GM18505 (cell line): Measurements from ENCODE around the gene RGS9BP.
"Not testable (repeated sequence)": the region's sequence is repeated elsewhere in the genome, so short reads cannot be mapped to it uniquely, and the experiment has no call there.

Experiments used
- ATAC-seq: cut with Tn5 transposase; IDR thresholded peaks from one replicate; pipeline ENCODE4 v1.9.1; 2021; ENCODE audit not compliant: unreplicated experiment
- POLR2A ChIP-seq: IDR thresholded peaks from 4 replicates; pipeline ENCODE4 v1.6.1; 2011; ENCODE audit warnings: borderline replicate concordance; ENCODE audit not compliant: insufficient read depth, insufficient read length; ENCODE audit errors: extremely low read depth

The RGS9BP gene

DNA sequence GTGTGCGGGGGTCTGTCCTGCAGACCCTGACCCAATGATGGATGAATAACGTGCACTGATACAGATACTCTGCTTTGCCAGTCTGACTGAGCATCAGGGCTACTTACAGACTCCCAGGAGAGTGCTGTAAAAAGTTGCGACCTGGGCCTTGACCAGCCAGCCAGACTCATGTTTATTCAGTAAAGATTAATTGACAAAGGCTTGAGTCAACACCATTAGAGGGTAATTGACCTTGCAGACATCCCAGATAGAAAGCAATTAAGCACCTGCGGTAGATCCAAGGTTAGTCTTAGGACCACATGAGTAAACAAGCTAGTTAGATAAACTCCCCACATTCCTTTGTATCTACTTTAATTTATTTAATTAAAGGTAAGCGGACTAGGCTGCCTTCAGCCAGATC is 26.4 kb downstream of the RGS9BP start:
- no peak for ATAC-seq

DNA sequence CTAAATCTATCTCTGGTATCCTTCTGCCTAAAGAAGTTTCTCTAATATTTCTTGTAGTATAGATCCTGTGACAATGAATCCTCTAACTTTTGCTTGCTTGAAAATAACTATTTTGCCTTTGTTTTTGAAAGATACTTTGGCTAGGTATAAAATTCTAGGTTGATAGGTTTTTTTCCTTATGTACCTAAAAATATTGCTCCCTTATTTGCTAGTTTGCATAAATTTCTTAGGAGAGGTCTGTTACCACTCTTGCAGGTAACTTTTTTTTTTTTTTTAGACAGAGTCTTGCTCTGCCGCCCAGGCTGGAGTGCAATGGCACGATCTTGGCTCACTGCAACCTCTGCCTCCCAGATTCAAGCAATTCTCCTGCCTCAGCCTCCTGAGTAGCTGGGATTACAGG is 28.4 kb downstream of the RGS9BP start:
- not testable (repeated sequence) for ATAC-seq

More for the DNA sequence above, 26.4 kb downstream of the RGS9BP start:
- no peak for TF ChIP-seq POLR2A

DNA sequence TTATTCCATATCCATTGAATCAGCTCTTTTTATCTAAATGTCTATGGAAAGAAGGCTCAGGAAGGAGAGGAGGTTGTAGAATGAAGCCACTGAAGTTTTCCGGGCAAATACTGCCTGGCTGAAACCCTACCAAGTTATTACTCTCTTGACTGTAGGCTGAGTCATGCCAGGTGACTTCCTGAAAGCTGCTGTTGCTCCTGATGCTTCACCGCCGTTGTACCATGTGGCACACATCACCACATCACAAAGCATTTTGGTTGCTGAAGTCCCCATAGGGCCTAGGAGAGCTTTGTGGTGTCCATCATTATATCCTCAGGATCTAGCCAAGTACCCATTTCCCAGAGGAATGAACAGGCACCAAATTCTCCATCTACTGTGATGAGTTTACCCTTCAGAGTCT is 32.8 kb downstream of the RGS9BP start:
- ATAC-seq, result no peak
- no peak for TF ChIP-seq POLR2A

DNA sequence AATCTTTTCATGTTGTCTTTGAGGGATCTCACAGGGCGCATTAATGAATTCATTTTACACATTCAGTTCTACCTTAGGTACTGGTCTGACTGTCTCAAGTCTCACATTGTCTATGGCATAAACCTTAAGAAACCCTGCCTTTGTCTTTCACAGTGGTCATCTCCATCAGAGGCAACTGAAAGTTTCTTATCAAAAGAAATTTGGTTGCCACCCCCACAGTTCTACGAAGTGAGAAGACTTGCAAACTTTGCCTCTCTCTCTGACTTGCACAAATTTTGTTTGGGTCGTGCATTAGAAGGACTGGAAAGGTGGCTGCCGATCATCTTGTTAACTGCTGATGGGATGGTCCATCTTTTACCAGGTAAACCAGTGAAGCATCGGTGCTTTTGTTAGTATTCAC is 33.4 kb downstream of the RGS9BP start:
- no peak for TF ChIP-seq POLR2A

DNA sequence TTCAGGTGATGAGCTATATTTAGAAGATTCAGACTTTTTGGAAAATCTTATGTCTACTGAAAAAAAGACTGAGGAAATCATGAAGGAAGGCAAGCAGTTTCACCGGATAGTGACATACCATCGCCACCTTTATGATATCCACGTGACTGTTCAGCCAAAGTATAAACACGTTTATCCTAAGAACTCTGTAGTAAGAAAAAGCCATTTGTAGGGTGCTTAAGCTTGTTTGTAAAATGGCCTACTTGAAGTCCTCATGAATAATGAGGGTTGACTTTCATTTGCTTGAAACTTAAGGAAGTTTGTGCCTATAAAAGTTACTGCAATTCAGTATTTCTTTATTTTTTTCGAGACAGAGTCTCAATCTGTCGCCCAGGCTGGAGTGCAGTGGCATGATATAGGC is 36.1 kb downstream of the RGS9BP start:
- ATAC-seq, result no peak
- no peak for TF ChIP-seq POLR2A

More for the DNA sequence above, 33.4 kb downstream of the RGS9BP start:
- no peak for ATAC-seq

DNA sequence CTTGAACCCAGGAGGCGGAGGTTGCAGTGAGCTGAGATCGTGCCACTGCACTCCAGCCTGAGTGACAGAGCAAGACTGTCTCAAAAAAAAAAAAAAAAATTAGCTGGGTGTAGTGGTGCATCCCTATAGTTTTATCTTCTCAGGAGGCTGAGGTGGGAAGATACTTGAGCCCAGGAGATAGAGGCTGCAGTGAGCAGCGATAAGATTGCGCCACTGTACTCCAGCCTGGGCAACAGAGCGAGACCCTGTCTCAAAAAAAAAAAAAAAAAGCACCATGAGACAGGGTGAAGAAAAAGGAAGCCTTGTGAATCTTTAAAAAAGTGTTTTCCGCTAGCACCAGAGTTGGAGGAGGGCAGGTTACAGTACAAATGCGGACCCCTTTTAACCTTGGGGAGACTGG is 40.6 kb downstream of the RGS9BP start:
- not testable (repeated sequence) for ATAC-seq

DNA sequence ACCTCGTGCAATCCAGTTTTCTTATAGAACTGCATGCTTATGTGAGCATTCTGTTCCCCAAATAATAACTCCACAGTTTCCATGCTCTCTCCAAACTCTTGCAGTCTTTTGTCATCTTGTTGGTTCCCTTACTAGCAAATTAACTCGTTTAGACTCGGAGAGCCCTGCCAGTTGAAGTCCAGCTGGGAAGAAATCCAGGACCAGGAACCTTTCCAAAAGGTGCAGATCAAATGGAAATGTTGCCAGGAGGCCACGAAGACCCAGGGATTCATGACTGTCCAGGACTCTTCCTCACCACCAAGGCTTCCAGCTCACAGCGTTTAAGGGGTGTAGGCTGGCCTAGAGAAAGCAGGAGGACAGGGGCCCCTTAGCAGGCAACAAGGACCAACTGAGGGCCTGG is 41.8 kb downstream of the RGS9BP start:
- ATAC-seq, result no peak
- no peak for TF ChIP-seq POLR2A

DNA sequence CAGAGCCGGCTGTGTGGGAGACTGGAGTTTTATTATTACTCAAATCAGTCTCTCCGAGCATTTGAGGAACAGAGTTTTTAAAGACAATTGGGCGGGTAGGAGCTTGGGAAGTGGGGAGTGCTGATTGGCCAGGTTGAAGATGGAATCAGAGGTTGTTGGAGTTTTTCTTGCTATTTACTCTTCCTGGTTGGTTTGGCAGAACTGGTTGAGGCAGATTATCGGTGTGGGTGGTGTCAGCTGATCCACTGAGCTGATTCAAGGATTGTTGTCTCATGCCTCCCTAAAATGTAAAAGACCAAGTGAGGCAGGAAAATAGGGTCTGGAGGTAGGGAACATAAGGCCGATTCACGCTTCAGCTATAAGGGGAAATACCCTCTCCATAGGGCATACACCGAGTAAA is 42.6 kb downstream of the RGS9BP start:
- ATAC-seq, result no peak
- no peak for TF ChIP-seq POLR2A

DNA sequence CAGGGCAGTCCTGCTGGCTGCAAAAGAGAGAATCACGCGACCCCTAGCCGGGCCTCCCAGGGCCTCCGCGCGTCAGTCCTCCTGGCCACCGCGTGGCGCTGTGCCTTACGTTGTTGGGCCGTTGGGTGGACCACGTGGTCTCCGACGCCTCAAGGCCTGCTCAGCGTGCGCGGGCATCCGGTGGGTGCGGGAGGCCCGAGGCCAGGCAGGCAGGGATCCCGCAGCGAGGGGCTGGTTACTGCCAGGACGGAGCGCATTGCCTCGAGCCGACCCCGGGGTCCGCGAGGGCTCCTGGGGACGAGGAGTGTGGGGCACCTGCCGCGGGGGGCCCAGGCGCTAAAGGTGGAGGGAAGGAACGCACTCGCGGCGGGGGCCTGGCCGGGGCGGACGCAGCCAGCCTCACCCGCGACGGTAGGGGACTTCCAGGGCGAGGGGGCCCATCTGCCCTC is 44.0 kb downstream of the RGS9BP start, which contains the start of gene TDRD12:
TDRD12 (plus strand) TSS at position 157 of the 449 bp plus-strand sequence. CDS start 306 bp downstream, outside the sequence.
- TF ChIP-seq POLR2A, result no peak
- no peak for ATAC-seq

DNA sequence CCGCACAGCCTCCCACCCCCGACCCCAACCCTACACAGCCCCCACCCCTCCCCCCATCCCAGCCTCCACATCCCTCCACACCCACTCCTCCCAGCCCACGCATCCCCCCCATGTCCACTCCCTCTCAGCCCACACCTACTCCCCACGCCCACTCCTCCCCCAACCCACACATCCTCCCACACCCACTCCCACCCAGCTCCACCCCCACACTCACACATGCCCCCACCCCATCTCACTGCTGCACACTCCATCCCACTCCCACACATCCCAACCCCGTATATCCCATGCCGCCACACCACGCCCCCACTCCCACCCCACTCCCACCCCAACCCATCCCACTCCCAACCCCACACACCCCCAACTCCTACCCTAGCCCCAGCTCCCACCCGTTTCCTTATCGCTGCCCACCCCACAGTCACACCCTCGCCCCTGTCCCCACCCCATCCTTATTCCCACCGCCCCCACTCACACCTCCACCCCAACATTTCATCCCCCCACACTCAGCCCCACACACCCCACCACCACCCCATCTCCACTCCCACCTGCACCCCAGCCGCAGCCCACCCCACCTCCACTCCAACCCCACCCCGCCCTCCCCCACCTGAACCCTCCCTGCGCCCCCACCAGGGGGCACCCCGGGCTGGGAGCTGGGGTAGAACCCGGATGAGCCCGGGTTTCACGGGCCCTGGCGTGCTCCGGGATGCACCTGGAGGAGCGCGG is 44.7 kb downstream of the RGS9BP start:
- no peak for TF ChIP-seq POLR2A
- no peak for ATAC-seq

DNA sequence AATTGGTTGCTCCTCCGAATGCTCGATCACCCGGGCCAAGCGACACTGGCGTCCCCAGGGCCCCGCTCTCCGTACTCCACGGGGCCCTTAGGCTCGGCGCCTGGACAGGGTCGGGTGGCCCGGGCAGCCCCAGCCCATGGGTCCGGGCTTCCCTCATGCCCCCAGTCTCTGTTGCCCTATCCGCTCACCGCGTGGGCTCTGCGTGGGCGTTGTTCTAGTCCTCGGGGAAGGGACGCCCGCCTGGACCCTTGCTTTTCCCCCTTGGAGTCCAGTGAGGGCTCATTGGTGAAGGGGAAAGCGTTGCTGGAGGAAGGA is 45.2 kb downstream of the RGS9BP start:
- ATAC-seq, result no peak
- TF ChIP-seq POLR2A, result no peak
